A549 (cell line): ENCODE measurements around the gene PRUNE2. TPM values are rescaled to one million over a fixed set of nuclear protein-coding genes. Genes with fewer than 3 reads are reported as not detected.

Experiments used
- ATAC-seq, 2 experiments: fragments of 200-7000 bp in 1 of 2; fragments of >200 bp in 1 of 2; cut with Nextera tagmentation in 1 of 2; cut with Tn5 transposase in 1 of 2; 3 replicates each; pipeline versions ENCODE4 v1.8.0 to v1.9.1; 2018 to 2020; ENCODE audit warnings: mild to moderate bottlenecking in 1 of 2, moderate library complexity in 1 of 2
- CTCF ChIA-PET: fragments of 300-600 bp; sonication (Branson Sonifier 250); formaldehyde crosslinking; extraction: SDS; loops from one replicate; lab custom pipeline; 2021; ENCODE audit warnings: antibody characterized with exemption, inconsistent platforms; lab: Yijun Ruan, JAX
- POLR2A ChIA-PET: fragments of 350-600 bp; formaldehyde crosslinking; extraction: SDS; loops from one replicate; lab custom pipeline; 2021; ENCODE audit warnings: antibody characterized with exemption, inconsistent platforms; lab: Yijun Ruan, JAX
- DNase-seq, 2 experiments: peaks; one replicate each; pipeline versions ENCODE4 v3.0.0 to v3.0.0-alpha.2; 2011 to 2016; ENCODE audit warnings: low read depth in 1 of 2, low spot score in 1 of 2
- FAIRE-seq: peaks from 2 replicates; lab custom pipeline; 2011; peaks lifted over from hg19 to GRCh38; lab: Jason Lieb, UNC
- H3K27ac ChIP-seq, 2 experiments: fragments of >200 bp; sonication (Bioruptor Twin); formaldehyde crosslinking; 3 replicates each; pipeline ENCODE4 v1.5.1; 2016 to 2017
- H3K4me1 ChIP-seq: fragments of >200 bp; sonication (Bioruptor Twin); formaldehyde crosslinking; 3 replicates; pipeline ENCODE4 v1.6.1; 2016
- H3K4me2 ChIP-seq: fragments of >200 bp; sonication (Bioruptor Twin); formaldehyde crosslinking; 3 replicates; pipeline ENCODE4 v1.6.1; 2016
- H3K4me3 ChIP-seq: fragments of >200 bp; sonication (Bioruptor Twin); formaldehyde crosslinking; 3 replicates; pipeline ENCODE4 v1.5.1; 2016
- H3K9me3 ChIP-seq: fragments of >200 bp; sonication (Bioruptor Twin); formaldehyde crosslinking; 3 replicates; pipeline ENCODE4 v1.6.1; 2016
- BCL3 ChIP-seq: fragments of >200 bp; sonication (Bioruptor Twin); formaldehyde crosslinking; IDR thresholded peaks from 3 replicates; pipeline ENCODE4 v1.6.1; 2016
- BHLHE40 ChIP-seq: IDR thresholded peaks from 2 replicates; pipeline ENCODE4 v1.6.1; 2012; ENCODE audit warnings: low read depth, low read length, inconsistent platforms
- CBX8 ChIP-seq: fragments of 200-600 bp; sonication (generic); IDR thresholded peaks from 2 replicates; pipeline ENCODE4 v1.6.1; 2016
- CEBPB ChIP-seq, 2 experiments: fragments of >200 bp in 1 of 2; sonication (Bioruptor Twin) in 1 of 2; formaldehyde crosslinking in 1 of 2; IDR thresholded peaks; 2 replicates each; pipeline ENCODE4 v1.6.1; 2012 to 2016
- CTCF ChIP-seq: fragments of >200 bp; sonication (Bioruptor Twin); formaldehyde crosslinking; IDR thresholded peaks from 3 replicates; pipeline ENCODE4 v1.5.1; 2016
- ELK1 ChIP-seq: fragments of 150-350 bp; IDR thresholded peaks from 2 replicates; pipeline ENCODE4 v1.6.1; 2014; ENCODE audit warnings: low read depth, mild to moderate bottlenecking, low read length
- ESRRA ChIP-seq: fragments of 150-350 bp; IDR thresholded peaks from 2 replicates; pipeline ENCODE4 v1.6.1; 2014; ENCODE audit warnings: mild to moderate bottlenecking, low read length, borderline replicate concordance
- FOSB ChIP-seq: fragments of 250-450 bp; sonication (Bioruptor Pico); IDR thresholded peaks from 2 replicates; pipeline ENCODE4 v1.5.0; 2020; ENCODE audit warnings: mild to moderate bottlenecking, moderate library complexity
- FOSL2 ChIP-seq, 2 experiments: fragments of 450-650 bp in 1 of 2; fragments of >200 bp in 1 of 2; sonication (Bioruptor Twin) in 1 of 2; formaldehyde crosslinking; IDR thresholded peaks; 2 replicates each; pipeline versions ENCODE4 v1.5.0 to v1.6.1; 2016 to 2020; ENCODE audit warnings: mild to moderate bottlenecking in 1 of 2, moderate library complexity in 1 of 2
- HDAC2 ChIP-seq: fragments of 200-600 bp; sonication (generic); IDR thresholded peaks from 2 replicates; pipeline ENCODE4 v1.6.1; 2016
- HOXB5 ChIP-seq: fragments of 250-450 bp; sonication (Bioruptor Pico); IDR thresholded peaks from 2 replicates; pipeline ENCODE4 v1.5.0; 2020; ENCODE audit warnings: mild to moderate bottlenecking, moderate library complexity
- KDM1A ChIP-seq: fragments of 200-600 bp; sonication (generic); IDR thresholded peaks from 2 replicates; pipeline ENCODE4 v1.6.1; 2016; ENCODE audit warnings: low read depth, mild to moderate bottlenecking
- MAFK ChIP-seq: fragments of 450-650 bp; IDR thresholded peaks from 2 replicates; pipeline ENCODE4 v1.6.1; 2014; ENCODE audit not compliant: partially characterized antibody
- MAZ ChIP-seq: fragments of 150-350 bp; IDR thresholded peaks from 2 replicates; pipeline ENCODE4 v1.6.1; 2014; ENCODE audit warnings: antibody characterized with exemption, low read depth, low read length, borderline replicate concordance
- MYC ChIP-seq: IDR thresholded peaks from 2 replicates; pipeline ENCODE4 v1.6.1; 2012; ENCODE audit warnings: mild to moderate bottlenecking, inconsistent platforms, low read length, improper control_type of control experiment, borderline replicate concordance
- NFE2L2 ChIP-seq: fragments of 150-350 bp; conservative IDR thresholded peaks from 2 replicates; pipeline ENCODE4 v1.6.1; 2014; ENCODE audit warnings: low read length
- PHF8 ChIP-seq: fragments of 200-600 bp; sonication (generic); IDR thresholded peaks from 2 replicates; pipeline ENCODE4 v1.6.1; 2016; ENCODE audit warnings: low read depth, mild to moderate bottlenecking, antibody characterized with exemption, moderate library complexity, borderline replicate concordance
- RARB ChIP-seq: fragments of 250-450 bp; sonication (Bioruptor Pico); IDR thresholded peaks from 2 replicates; pipeline ENCODE4 v1.8.0; 2021; ENCODE audit warnings: mild to moderate bottlenecking, moderate library complexity
- RFX5 ChIP-seq: fragments of 450-650 bp; IDR thresholded peaks from 2 replicates; pipeline ENCODE4 v1.7.1; 2014; ENCODE audit warnings: antibody characterized with exemption, mild to moderate bottlenecking, moderate library complexity
- SREBF2 ChIP-seq: fragments of 450-650 bp; IDR thresholded peaks from 2 replicates; pipeline ENCODE4 v1.6.1; 2014; ENCODE audit warnings: mild to moderate bottlenecking, moderate library complexity
- ZC3H11A ChIP-seq: fragments of 450-650 bp; IDR thresholded peaks from 2 replicates; pipeline ENCODE4 v1.6.1; 2014; ENCODE audit warnings: antibody characterized with exemption, mild to moderate bottlenecking
- ZSCAN20 ChIP-seq: fragments of 250-450 bp; sonication (Bioruptor Pico); IDR thresholded peaks from 2 replicates; pipeline ENCODE4 v1.8.0; 2022; ENCODE audit warnings: mild to moderate bottlenecking, moderate library complexity
- WGBS: methylation state at CpG from one replicate; pipeline ENCODE4 v1.1.6; 2017; ENCODE audit errors: missing lambda C conversion rate; 5-methylcytosine and 5-hydroxymethylcytosine counted together
- polyA plus RNA-seq, 4 experiments: library from polyadenylated mRNA; depleted of rRNA in 3 of 4; stranded (reverse); fragments of >200 nt; fragmentation: RNase III in 1 of 4; extraction: RNeasy Plus Mini Kit Qiagen cat#74134 plus additional on column Dnase treatment in 1 of 4; gene quantifications; 2 replicates in 3 of 4; 3 replicates in 1 of 4; pipeline ENCODE4 v1.2.3, GENCODE V29; 2011 to 2017
- TF ChIP-seq, protein P1 (sequence below): fragments of 250-450 bp; sonication (Bioruptor Pico); IDR thresholded peaks from 2 replicates; pipeline ENCODE4 v1.5.0; 2021; ENCODE audit warnings: mild to moderate bottlenecking, moderate library complexity, borderline replicate concordance
- TF ChIP-seq, protein P2 (sequence below): fragments of >200 bp; sonication (Bioruptor Twin); formaldehyde crosslinking; IDR thresholded peaks from 2 replicates; pipeline ENCODE4 v1.6.1; 2016

Gene PRUNE2
- polyA plus RNA-seq, 2 of the 4 experiments (the other 2 are of a cell fraction), result 0.04 TPM; not detected in 1

GRCh38 chr9:76897804-76898525 lies 7.9 kb downstream of the PRUNE2 start:
- 51% methylated on average over 6 of the region's 6 CpGs for WGBS
- no peak overlapping the region for H3K4me3 ChIP-seq
- no peak overlapping the region for H3K27ac ChIP-seq
- TF ChIP-seq ZSCAN20 (CRISPR knock-in tag) (no peak), ZC3H11A (no peak), CBX8 (no peak), FOSB (CRISPR knock-in tag) (no peak), FOSL2 (IDR thresholded peaks at IDR 0.05) (no peak), FOSL2 (CRISPR knock-in tag; IDR thresholded peaks at IDR 0.05) (no peak), RARB (CRISPR knock-in tag) (no peak), RFX5 (no peak), PHF8 (no peak)
- TF ChIP-seq, all 56 proteins: peak for 0
- Histone ChIP-seq H3K9me3 (no peaks in the 10 kb centered on the region), H3K4me2 (no peak overlapping the region), H3K4me1 (no peaks in the 10 kb centered on the region)
- CTCF ChIA-PET, result no interaction called here
- no peak for ATAC-seq
- DNase-seq, result no peak
- POLR2A ChIA-PET, result no interaction called here
- no peak for FAIRE-seq

- no peak for ATAC-seq
- H3K4me3 ChIP-seq, result no peak overlapping the region
- TF ChIP-seq ESRRA (no peak), ELK1 (no peak), CTCF (no peak), CEBPB (IDR thresholded peaks at IDR 0.05) (no peak), MAZ (no peak), BCL3 (no peak), ZC3H11A (no peak), MYC (no peak), NFE2L2 (no peak), HOXB5 (CRISPR knock-in tag) (no peak), RFX5 (no peak), SREBF2 (no peak), ZSCAN20 (CRISPR knock-in tag) (no peak), KDM1A (no peak), BHLHE40 (no peak), HDAC2 (no peak), MAFK (no peak)
- TF ChIP-seq, protein P1, sequence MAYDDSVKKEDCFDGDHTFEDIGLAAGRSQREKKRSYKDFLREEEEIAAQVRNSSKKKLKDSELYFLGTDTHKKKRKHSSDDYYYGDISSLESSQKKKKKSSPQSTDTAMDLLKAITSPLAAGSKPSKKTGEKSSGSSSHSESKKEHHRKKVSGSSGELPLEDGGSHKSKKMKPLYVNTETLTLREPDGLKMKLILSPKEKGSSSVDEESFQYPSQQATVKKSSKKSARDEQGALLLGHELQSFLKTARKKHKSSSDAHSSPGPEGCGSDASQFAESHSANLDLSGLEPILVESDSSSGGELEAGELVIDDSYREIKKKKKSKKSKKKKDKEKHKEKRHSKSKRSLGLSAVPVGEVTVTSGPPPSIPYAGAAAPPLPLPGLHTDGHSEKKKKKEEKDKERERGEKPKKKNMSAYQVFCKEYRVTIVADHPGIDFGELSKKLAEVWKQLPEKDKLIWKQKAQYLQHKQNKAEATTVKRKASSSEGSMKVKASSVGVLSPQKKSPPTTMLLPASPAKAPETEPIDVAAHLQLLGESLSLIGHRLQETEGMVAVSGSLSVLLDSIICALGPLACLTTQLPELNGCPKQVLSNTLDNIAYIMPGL (CRISPR knock-in tag), result no peak
- TF ChIP-seq, protein P2, sequence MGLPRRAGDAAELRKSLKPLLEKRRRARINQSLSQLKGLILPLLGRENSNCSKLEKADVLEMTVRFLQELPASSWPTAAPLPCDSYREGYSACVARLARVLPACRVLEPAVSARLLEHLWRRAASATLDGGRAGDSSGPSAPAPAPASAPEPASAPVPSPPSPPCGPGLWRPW, result no peak
- TF ChIP-seq, all 56 proteins: peak for 0
- DNase-seq (no peak), FAIRE-seq (no peak)
- CTCF ChIA-PET, result no interaction called here
- POLR2A ChIA-PET, result no interaction called here
- H3K27ac ChIP-seq, result no peak overlapping the region
- no peak overlapping the region for H3K4me2 ChIP-seq
- no peaks in the 10 kb centered on the region for H3K4me1 ChIP-seq
- WGBS, result 15% methylated on average over 3 of the region's 3 CpGs
- H3K9me3 ChIP-seq, result no peaks in the 10 kb centered on the region
Observed at GRCh38 chr9:76896035-76896434, 9.9 kb downstream of the PRUNE2 start.
